K562 (cell line): ENCODE measurements around the gene MGAT1. TPM values are rescaled to one million over a fixed set of nuclear protein-coding genes. Genes with fewer than 3 reads are reported as not detected.
A peak's percentile ranks its signal among the peaks of the same experiment; 100 is the strongest.

Experiments
- ATAC-seq: fragments of 200-7000 bp; cut with Tn5 transposase; 3 replicates; pipeline ENCODE4 v1.9.1; 2020; ENCODE audit warnings: moderate library complexity
- BruUV-seq: library from RNA; stranded (reverse); fragments of 400-500 nt; replicated peaks from 2 replicates; lab custom pipeline; 2021; lab: Mats Ljungman, UMichigan
- CTCF ChIA-PET: fragments of 300-600 bp; formaldehyde crosslinking; extraction: SDS; loops from one replicate; lab custom pipeline; 2021; ENCODE audit warnings: low intra/inter-chr PET ratio; lab: Yijun Ruan, JAX
- POLR2A ChIA-PET: fragments of 300-600, 350-650 bp; sonication (Branson Sonifier 250); formaldehyde crosslinking; extraction: SDS; loops from one replicate; lab custom pipeline; 2021; ENCODE audit warnings: antibody characterized with exemption, inconsistent platforms; lab: Yijun Ruan, JAX
- DNase-seq, 4 experiments: peaks; one replicate each; pipeline versions ENCODE4 v3.0.0 to v3.0.0-alpha.2; 2011 to 2018; ENCODE audit warnings: low spot score in 3 of 4, mixed read lengths in 3 of 4; ENCODE audit errors: extremely low read depth in 1 of 4
- FAIRE-seq: peaks from 2 replicates; lab custom pipeline; 2011; peaks lifted over from hg19 to GRCh38; lab: Jason Lieb, UNC
- H2AFZ ChIP-seq: 2 replicates; pipeline ENCODE4 v1.6.0; 2011; ENCODE audit warnings: low read depth, low read length, control low read depth, inconsistent platforms
- H3K27ac ChIP-seq: fragments of 200-600 bp; 3 replicates; pipeline ENCODE4 v1.8.0; 2011; ENCODE audit warnings: low read depth, mild to moderate bottlenecking, control low read depth, inconsistent platforms, low read length, moderate library complexity, mixed read lengths; ENCODE audit errors: extremely low read depth
- H3K27me3 ChIP-seq, 2 experiments: fragments of 300-600 bp in 1 of 2; 2 replicates in 1 of 2; 3 replicates in 1 of 2; pipeline versions ENCODE4 v1.6.0 to v1.8.0; 2011; ENCODE audit warnings: inconsistent platforms in 2 of 2, low read length in 2 of 2, mild to moderate bottlenecking in 1 of 2, mixed read lengths in 1 of 2, moderate library complexity in 1 of 2; ENCODE audit not compliant: control insufficient read depth in 2 of 2, insufficient read depth in 2 of 2
- H3K36me3 ChIP-seq: fragments of 300-600 bp; 3 replicates; pipeline ENCODE4 v1.8.0; 2011; ENCODE audit warnings: mild to moderate bottlenecking, low read length, inconsistent platforms; ENCODE audit not compliant: control insufficient read depth, insufficient read depth
- H3K4me1 ChIP-seq, 2 experiments: fragments of 200-600 bp in 1 of 2; replicated peaks in 1 of 2; 2 replicates in 1 of 2; 3 replicates in 1 of 2; pipeline versions ENCODE4 v1.5.1 to v1.8.0; 2011; ENCODE audit warnings: inconsistent platforms in 2 of 2, low read length in 2 of 2, mild to moderate bottlenecking in 1 of 2, mixed read lengths in 1 of 2, moderate library complexity in 1 of 2; ENCODE audit not compliant: control insufficient read depth in 2 of 2, insufficient read depth in 2 of 2
- H3K4me2 ChIP-seq: 2 replicates; pipeline ENCODE4 v1.6.1; 2011; ENCODE audit warnings: low read length, control low read depth, inconsistent platforms, mixed read lengths; ENCODE audit not compliant: insufficient read depth
- H3K4me3 ChIP-seq: fragments of 200-600 bp; sonication (generic), shearing (Covaris generic); 2 replicates; pipeline ENCODE4 v1.5.1; 2016; ENCODE audit warnings: control low read depth, inconsistent platforms
- H3K79me2 ChIP-seq: fragments of 200-600 bp; 3 replicates; pipeline ENCODE4 v1.8.0; 2011; ENCODE audit warnings: low read length, inconsistent platforms; ENCODE audit not compliant: control insufficient read depth, insufficient read depth
- H3K9ac ChIP-seq, 2 experiments: 2 replicates each; pipeline versions ENCODE4 v1.6.0 to v1.6.1; 2011; ENCODE audit warnings: low read depth in 2 of 2, low read length in 2 of 2, control low read depth in 1 of 2, inconsistent platforms in 1 of 2, mild to moderate bottlenecking in 1 of 2, mixed read lengths in 1 of 2; ENCODE audit not compliant: insufficient read depth in 1 of 2
- H3K9me1 ChIP-seq: one replicate; pipeline ENCODE4 v1.6.0; 2011; ENCODE audit warnings: inconsistent platforms, mild to moderate bottlenecking, low read length, moderate library complexity; ENCODE audit not compliant: control insufficient read depth, insufficient read depth
- H3K9me3 ChIP-seq: replicated peaks from 2 replicates; pipeline ENCODE4 v1.5.1; 2011; ENCODE audit warnings: low read depth, low read length, inconsistent platforms; ENCODE audit not compliant: control insufficient read depth, insufficient read depth
- H4K20me1 ChIP-seq: replicated peaks from 2 replicates; pipeline ENCODE4 v1.6.1; 2011; ENCODE audit warnings: low read length, inconsistent platforms, mixed read lengths; ENCODE audit not compliant: control insufficient read depth, insufficient read depth
- ARID1B ChIP-seq: fragments of 450-650 bp; IDR thresholded peaks from 2 replicates; pipeline ENCODE4 v1.6.1; 2016; ENCODE audit warnings: antibody characterized with exemption, mild to moderate bottlenecking, inconsistent platforms
- ETV5 ChIP-seq: sonication (generic); formaldehyde crosslinking; IDR thresholded peaks from 2 replicates; pipeline ENCODE4 v1.4.0; 2020; ENCODE audit warnings: low read depth, mild to moderate bottlenecking, missing genetic modification reagents
- MXI1 ChIP-seq: IDR thresholded peaks from 2 replicates; pipeline ENCODE4 v1.6.1; 2011; ENCODE audit warnings: low read depth, mild to moderate bottlenecking, improper control_type of control experiment, low read length
- POLR2G ChIP-seq: fragments of 200-400 bp; formaldehyde crosslinking; IDR thresholded peaks from 2 replicates; pipeline ENCODE4 v1.6.1; 2017; ENCODE audit warnings: low read depth, mild to moderate bottlenecking, antibody characterized with exemption, low read length, moderate library complexity
- PRDM10 ChIP-seq: fragments of 450-650 bp; IDR thresholded peaks from 2 replicates; pipeline ENCODE4 v1.6.1; 2018; ENCODE audit not compliant: partially characterized antibody
- PURB ChIP-seq: sonication (generic); formaldehyde crosslinking; IDR thresholded peaks from 2 replicates; pipeline ENCODE4 v1.9.0; 2021; ENCODE audit warnings: low read depth, mild to moderate bottlenecking, missing genetic modification reagents
- TCF15 ChIP-seq: fragments of 250-450 bp; sonication (Bioruptor Pico); IDR thresholded peaks from 2 replicates; pipeline ENCODE4 v1.8.0; 2022; ENCODE audit warnings: moderate library complexity, mild to moderate bottlenecking, inconsistent platforms
- ZNF384 ChIP-seq: IDR thresholded peaks from 2 replicates; pipeline ENCODE4 v1.6.1; 2012; ENCODE audit warnings: low read depth, low read length, improper control_type of control experiment
- WGBS: fragments of 100-300 bp; shearing (Covaris generic); methylation state at CpG from one replicate; pipeline ENCODE4 v1.1.6; 2016; ENCODE audit warnings: low coverage, mixed read lengths; ENCODE audit not compliant: insufficient coverage; ENCODE audit errors: missing lambda C conversion rate; 5-methylcytosine and 5-hydroxymethylcytosine counted together
- in situ Hi-C: fragments of 300-500 bp; cut with MboI; formaldehyde crosslinking; loops from 4 replicates; pipeline ENCODE4 v1.15.0; 2018; ENCODE audit warnings: inconsistent platforms, mixed read lengths
- intact Hi-C: fragments of 100-400 bp; cut with micrococcal nuclease; formaldehyde crosslinking; loops from 2 replicates; pipeline ENCODE4 v1.14.2; 2022
- polyA plus RNA-seq, 8 experiments: library from polyadenylated mRNA; depleted of rRNA in 4 of 8; stranded (reverse) in 5 of 8; unstranded in 3 of 8; fragments of >200 nt; fragmentation: Nextera tagmentation in 2 of 8; fragmentation: Illumina TruSeq in 1 of 8; extraction: Ambion mirVana in 2 of 8; extraction: Trizol in 1 of 8; gene quantifications; 2 replicates each; pipeline versions ENCODE4 v1.2.1 to v1.2.3, GENCODE V29; 2011 to 2014; ENCODE audit warnings: inconsistent platforms in 1 of 8, missing spikeins in 1 of 8
- total RNA-seq, 7 experiments: library from RNA; depleted of rRNA in 6 of 7; stranded (reverse); fragments of >200 nt in 6 of 7; fragmentation: Illumina TruSeq in 2 of 7; extraction: Trizol in 2 of 7; gene quantifications; 2 replicates each; pipeline versions ENCODE4 v1.2.1 to v1.2.3, GENCODE V29; 2011 to 2021; ENCODE audit warnings: low replicate concordance in 1 of 7

The MGAT1 gene
- total and polyA plus RNA-seq, 9 of the 15 experiments (the other 6 are each of a cell fraction or from before 2014, with no cell fraction given), result 3.9 to 82.7 (median 44.5) TPM

GRCh38 chr5:180832638-180833068 is 30.0 kb upstream of the MGAT1 start:
- Histone ChIP-seq H4K20me1 (no peaks in the 10 kb centered on the region), H3K79me2 (peaks cover 32% of the 10 kb centered on the region), H3K4me2 (peak overlapping the region; percentile 96; the same call in 1 of the 2 replicates), H3K9me1 (no peaks in the 10 kb centered on the region), H3K4me3 (no peak overlapping the region; the same call in 1 of the 2 replicates), H3K36me3 (peaks cover 20% of the 10 kb centered on the region; the same call in 2 of the 3 replicates), H3K27ac (no peak overlapping the region), H3K4me1 (peaks cover 13 to 28% of the 10 kb centered on the region in 2 experiments; a peak in 4 of 5 replicates), H2AFZ (no peak overlapping the region), H3K27me3 (no peaks in the 10 kb centered on the region), H3K9ac (peak overlapping the region; percentile 86 to 87; a peak in 1 of 4 replicates), H3K9me3 (peaks cover 7% of the 10 kb centered on the region)
- in situ Hi-C loops, result no loop called here
- no peak for TF ChIP-seq ARID1B
- FAIRE-seq (no peak), DNase-seq (no peak), ATAC-seq (no peak)
- ChIA-PET CTCF (no interaction called here), POLR2A (interaction anchor here (0.6 to 2.9 kb wide), 3 partner anchors 9 to 31 kb away, joined by 3 to 8 read pairs (median 3); no protein-coding TSS in a partner anchor)
- WGBS, result 27% methylated on average over 2 of the region's 2 CpGs
- intact Hi-C loops, result no loop called here
- TSS peak; percentile 54 for BruUV-seq

GRCh38 chr5:180831139-180832093 is 28.8 kb upstream of the MGAT1 start:
- Histone ChIP-seq H3K4me2 (peak overlapping the region; percentile 96), H3K4me1 (peaks cover 13 to 28% of the 10 kb centered on the region in 2 experiments; a peak in 4 of 5 replicates), H2AFZ (peak overlapping the region; percentile 98), H3K36me3 (peaks cover 20% of the 10 kb centered on the region; the same call in 2 of the 3 replicates), H3K9me3 (peaks cover 7% of the 10 kb centered on the region), H3K9ac (peak overlapping the region; percentile 87 to 93), H3K27ac (peak overlapping the region; percentile 94), H4K20me1 (no peaks in the 10 kb centered on the region), H3K4me3 (peak overlapping the region; percentile 70), H3K27me3 (no peaks in the 10 kb centered on the region), H3K79me2 (peaks cover 32% of the 10 kb centered on the region), H3K9me1 (no peaks in the 10 kb centered on the region)
- ChIA-PET POLR2A (interaction anchor here (0.6 to 3.3 kb wide), 14 partner anchors 8 to 354 kb away, joined by 3 to 14 read pairs (median 4); partner anchors contain the start of gene MGAT1), CTCF (interaction anchor here (0.6 kb wide), 1 partner anchor 28 kb away, joined by 4 read pairs; no protein-coding TSS in a partner anchor)
- ATAC-seq (peak; percentile 94), FAIRE-seq (peak; percentile 55), DNase-seq (peak; percentile 82 to 94 (median 91))
- under 1% methylated on average over 50 of the region's 80 CpGs for WGBS
- BruUV-seq, result TSS peak; percentile 84
- intact Hi-C loops, result loop anchor here (2.0 kb wide), 1 partner anchor 29 kb away; the partner anchor contains the start of gene MGAT1
- in situ Hi-C loops, result no loop called here
- TF ChIP-seq TCF15 (CRISPR knock-in tag), result no peak
- peak; percentile 88 for TF ChIP-seq POLR2G
- peak; percentile 36 for TF ChIP-seq PRDM10
- TF ChIP-seq MXI1, result no peak
- peak; percentile 38 for TF ChIP-seq ETV5 (CRISPR knock-in tag)
- TF ChIP-seq PURB, result no peak
- peak; percentile 65 for TF ChIP-seq ZNF384
